Subcutaneous adipose tissue (tissue), 4 donors: ENCODE measurements around the gene LRP3. TPM values are rescaled to one million over a fixed set of nuclear protein-coding genes. Genes with fewer than 3 reads are reported as not detected.

Experiments used
- CTCF ChIP-seq: fragments of 450-650 bp; IDR thresholded peaks from one replicate; pipeline ENCODE4 v1.5.1; 2016; ENCODE audit warnings: low read depth, mild to moderate bottlenecking, control low read depth, antibody characterized with exemption, moderate library complexity
- total RNA-seq, 4 donors: library from RNA; depleted of rRNA; stranded (reverse); fragments of >200 nt; gene quantifications; one replicate each; pipeline ENCODE4 v1.1.0, GENCODE V29; 2016

LRP3 gene
- total RNA-seq, result 10 to 100 TPM; 15.0 to 40.3 (median 20.0) TPM

GRCh38 chr19:33193865-33194362 is at the start of gene LRP3:
Gene LRP3, plus strand, starts transcription at chr19:33194330. Its CDS starts 456 bp downstream, at chr19:33194786.
- TF ChIP-seq CTCF, result no peak

GRCh38 chr19:33146209-33146608 is 47.9 kb upstream of the LRP3 start:
- TF ChIP-seq CTCF, result no peak

GRCh38 chr19:33147538-33147937 is 46.6 kb upstream of the LRP3 start:
- TF ChIP-seq CTCF, result no peak

- TF ChIP-seq CTCF, result no peak
Observed at GRCh38 chr19:33150852-33151518, 43.1 kb upstream of the LRP3 start.

- TF ChIP-seq CTCF, result no peak
Observed at GRCh38 chr19:33152176-33152575, 42.0 kb upstream of the LRP3 start.

GRCh38 chr19:33156334-33156733 is 37.8 kb upstream of the LRP3 start:
- TF ChIP-seq CTCF, result no peak

GRCh38 chr19:33157906-33158305 is 36.2 kb upstream of the LRP3 start:
- TF ChIP-seq CTCF, result no peak
